ENCODE results near the gene GOLT1A. TPM values are rescaled to one million over a fixed set of nuclear protein-coding genes. Genes with fewer than 3 reads are reported as not detected.

GOLT1A gene
- total and polyA plus RNA-seq, 2 experiments from 2014 or later: 0.33 to 2.6 TPM

- H3K27me3 ChIP-seq: peaks cover 13% of the 10 kb centered on the region
- no peak overlapping the region for H3K27ac ChIP-seq
- TF ChIP-seq CTCF (IDR thresholded peaks at IDR 0.05; ENCODE audit: low read depth, low read length): no peak
- no peak overlapping the region for H3K4me3 ChIP-seq
- DNase-seq (ENCODE audit: low read depth in 1 of 2, low spot score in 1 of 2): no peak
- no peaks in the 10 kb centered on the region for H3K9me3 ChIP-seq (ENCODE audit: low read depth)
- H3K36me3 ChIP-seq: no peaks in the 10 kb centered on the region
- H3K4me1 ChIP-seq (ENCODE audit: low read depth): no peaks in the 10 kb centered on the region
Measured at GRCh38 chr1:204169858-204170257, 43.9 kb downstream of the GOLT1A start.

- no peak for TF ChIP-seq CTCF (IDR thresholded peaks at IDR 0.05; ENCODE audit: low read depth, low read length)
- H3K4me3 ChIP-seq: no peak overlapping the region
- H3K4me1 ChIP-seq (ENCODE audit: low read depth): no peaks in the 10 kb centered on the region
- H3K27me3 ChIP-seq: no peaks in the 10 kb centered on the region
- DNase-seq (ENCODE audit: low read depth in 1 of 2, low spot score in 1 of 2): no peak
- H3K9me3 ChIP-seq (ENCODE audit: low read depth): no peaks in the 10 kb centered on the region
- no peak overlapping the region for H3K27ac ChIP-seq
- no peaks in the 10 kb centered on the region for H3K36me3 ChIP-seq
Measured at GRCh38 chr1:204167730-204168129, 46.1 kb downstream of the GOLT1A start.

- no peak for DNase-seq (ENCODE audit: low read depth in 1 of 2, low spot score in 1 of 2)
- Histone ChIP-seq H3K4me3 (no peak within 1 kb of the TSS), H3K36me3 (no peaks in the 10 kb centered on the region), H3K27me3 (peaks cover 4% of the 10 kb centered on the region), H3K4me1 (ENCODE audit: low read depth) (no peaks in the 10 kb centered on the region), H3K9me3 (ENCODE audit: low read depth) (no peaks in the 10 kb centered on the region), H3K27ac (no peak within 1 kb of the TSS)
- no peak for TF ChIP-seq CTCF (IDR thresholded peaks at IDR 0.05; ENCODE audit: low read depth, low read length)
Measured at GRCh38 chr1:204166219-204166618, 47.6 kb downstream of the GOLT1A start, which contains the start of gene REN. Gene REN (minus strand): TSS chr1:204166337. CDS start chr1:204166293, 44 bp downstream.

- H3K27ac ChIP-seq: no peak overlapping the region
- H3K4me3 ChIP-seq: no peak overlapping the region
- H3K9me3 ChIP-seq (ENCODE audit: low read depth): no peaks in the 10 kb centered on the region
- peak; percentile 99 for TF ChIP-seq CTCF (IDR thresholded peaks at IDR 0.05; ENCODE audit: low read depth, low read length)
- peaks cover 17% of the 10 kb centered on the region for H3K27me3 ChIP-seq
- peak; percentile 72 to 79 for DNase-seq (ENCODE audit: low read depth in 1 of 2, low spot score in 1 of 2)
- no peaks in the 10 kb centered on the region for H3K36me3 ChIP-seq
- no peaks in the 10 kb centered on the region for H3K4me1 ChIP-seq (ENCODE audit: low read depth)
Measured at GRCh38 chr1:204162494-204163074, 51.2 kb downstream of the GOLT1A start.

GRCh38 chr1:204161609-204162493 is 51.9 kb downstream of the GOLT1A start:
- no peak overlapping the region for H3K4me3 ChIP-seq
- DNase-seq (ENCODE audit: low read depth in 1 of 2, low spot score in 1 of 2): no peak
- H3K4me1 ChIP-seq (ENCODE audit: low read depth): no peaks in the 10 kb centered on the region
- no peaks in the 10 kb centered on the region for H3K36me3 ChIP-seq
- H3K27me3 ChIP-seq: peaks cover 17% of the 10 kb centered on the region
- TF ChIP-seq CTCF (IDR thresholded peaks at IDR 0.05; ENCODE audit: low read depth, low read length): no peak
- H3K27ac ChIP-seq: no peak overlapping the region
- H3K9me3 ChIP-seq (ENCODE audit: low read depth): no peaks in the 10 kb centered on the region
